Endothelial cell of umbilical vein (primary cell): ENCODE measurements around the gene CCNT2. TPM values are rescaled to one million over a fixed set of nuclear protein-coding genes. Genes with fewer than 3 reads are reported as not detected.

Experiments used
- BruUV-seq: library from RNA; stranded (reverse); fragments of 400-500 nt; replicated peaks from 2 replicates; lab custom pipeline; 2021; lab: Mats Ljungman, UMichigan
- CTCF ChIA-PET: fragments of 300-600, 350-600 bp; sonication (Branson Sonifier 250); formaldehyde crosslinking; loops from one replicate; lab custom pipeline; 2021; ENCODE audit warnings: antibody characterized with exemption, inconsistent platforms; lab: Charles Lee
- POLR2A ChIA-PET: fragments of 300-600, 350-600 bp; sonication (Branson Sonifier 250); formaldehyde crosslinking; loops from one replicate; lab custom pipeline; 2021; ENCODE audit warnings: antibody characterized with exemption, inconsistent platforms; lab: Charles Lee
- DNase-seq: peaks from one replicate; pipeline ENCODE4 v3.0.0-alpha.2; 2011; ENCODE audit warnings: low read depth, low spot score
- FAIRE-seq: peaks from 2 replicates; lab custom pipeline; 2011; peaks lifted over from hg19 to GRCh38; lab: Jason Lieb, UNC
- H2AFZ ChIP-seq: 2 replicates; pipeline ENCODE4 v1.6.0; 2012; ENCODE audit warnings: low read depth, low read length, control low read depth, inconsistent platforms
- H3K27ac ChIP-seq: 2 replicates; pipeline ENCODE4 v1.5.1; 2011; ENCODE audit warnings: low read depth, mild to moderate bottlenecking, control low read depth, low read length, moderate library complexity; ENCODE audit not compliant: insufficient read depth
- H3K27me3 ChIP-seq, 2 experiments: 2 replicates each; pipeline versions ENCODE4 v1.6.0 to v1.6.1; 2011; ENCODE audit warnings: low read length in 2 of 2, mixed read lengths in 1 of 2; ENCODE audit not compliant: control insufficient read depth in 2 of 2, insufficient read depth in 2 of 2
- H3K36me3 ChIP-seq, 2 experiments: 2 replicates in 1 of 2; 3 replicates in 1 of 2; pipeline ENCODE4 v1.5.1; 2011; ENCODE audit warnings: low read length in 2 of 2, mild to moderate bottlenecking in 1 of 2, moderate library complexity in 1 of 2; ENCODE audit not compliant: control insufficient read depth in 2 of 2, insufficient read depth in 2 of 2; ENCODE audit errors: extremely low read depth in 1 of 2
- H3K4me1 ChIP-seq: 3 replicates; pipeline ENCODE4 v1.5.1; 2011; ENCODE audit warnings: mild to moderate bottlenecking, low read length; ENCODE audit not compliant: control insufficient read depth, insufficient read depth; ENCODE audit errors: extremely low read depth
- H3K4me2 ChIP-seq: 2 replicates; pipeline ENCODE4 v1.6.1; 2011; ENCODE audit warnings: low read length, control low read depth, mixed read lengths; ENCODE audit not compliant: insufficient read depth
- H3K4me3 ChIP-seq, 3 experiments: fragments of 200-600 bp in 1 of 3; sonication (generic), shearing (Covaris generic) in 1 of 3; replicated peaks in 1 of 3; 2 replicates each; pipeline ENCODE4 v1.5.1; 2011 to 2016; ENCODE audit warnings: control low read depth in 3 of 3, low read length in 3 of 3, mild to moderate bottlenecking in 2 of 3, inconsistent platforms in 1 of 3, low read depth in 1 of 3, moderate library complexity in 1 of 3; ENCODE audit not compliant: insufficient read depth in 1 of 3
- H3K79me2 ChIP-seq: 2 replicates; pipeline ENCODE4 v1.6.0; 2012; ENCODE audit warnings: low read length, inconsistent platforms; ENCODE audit not compliant: control insufficient read depth, insufficient read depth
- H3K9ac ChIP-seq: replicated peaks from 2 replicates; pipeline ENCODE3; 2011; ENCODE audit warnings: low read length, control low read depth; ENCODE audit not compliant: insufficient read depth; ENCODE audit errors: extremely low read depth
- H3K9me1 ChIP-seq: replicated peaks from 3 replicates; pipeline ENCODE4 v1.6.0; 2011; ENCODE audit warnings: mild to moderate bottlenecking, low read length; ENCODE audit not compliant: control insufficient read depth, insufficient read depth; ENCODE audit errors: extremely low read depth
- H3K9me3 ChIP-seq: replicated peaks from 2 replicates; pipeline ENCODE4 v1.5.1; 2012; ENCODE audit warnings: low read length, inconsistent platforms; ENCODE audit not compliant: control insufficient read depth, insufficient read depth
- H4K20me1 ChIP-seq: replicated peaks from 2 replicates; pipeline ENCODE3; 2011; ENCODE audit warnings: mild to moderate bottlenecking, low read length; ENCODE audit not compliant: control insufficient read depth, insufficient read depth; ENCODE audit errors: extremely low read depth
- CTCF ChIP-seq, 2 donors: IDR thresholded peaks; 1 replicate in 1 of 2; 2 replicates in 1 of 2; pipeline ENCODE4 v1.5.1; 2011; ENCODE audit warnings: low read length in 2 of 2, mild to moderate bottlenecking in 2 of 2, moderate library complexity in 2 of 2, control low read depth in 1 of 2, inconsistent platforms in 1 of 2, low read depth in 1 of 2; ENCODE audit not compliant: insufficient read depth in 1 of 2; ENCODE audit errors: extremely low read depth in 1 of 2
- EZH2 ChIP-seq: IDR thresholded peaks from 2 replicates; pipeline ENCODE4 v1.6.1; 2012; ENCODE audit warnings: borderline replicate concordance, low read depth, mild to moderate bottlenecking, moderate library complexity, low read length, inconsistent platforms; ENCODE audit not compliant: severe bottlenecking
- FOS ChIP-seq: IDR thresholded peaks from 2 replicates; pipeline ENCODE4 v1.6.1; 2011; ENCODE audit warnings: mild to moderate bottlenecking, low read length, moderate library complexity, borderline replicate concordance; ENCODE audit not compliant: insufficient read depth
- GATA2 ChIP-seq: IDR thresholded peaks from 2 replicates; pipeline ENCODE4 v1.7.0; 2011; ENCODE audit warnings: low read depth, mild to moderate bottlenecking, moderate library complexity, mixed read lengths, low read length; ENCODE audit not compliant: insufficient read length, insufficient read depth
- JUN ChIP-seq: IDR thresholded peaks from 2 replicates; pipeline ENCODE4 v1.6.1; 2011; ENCODE audit warnings: borderline replicate concordance, low read depth; ENCODE audit not compliant: insufficient read length, insufficient read depth
- MAX ChIP-seq: IDR thresholded peaks from 2 replicates; pipeline ENCODE4 v1.6.1; 2011; ENCODE audit not compliant: insufficient read depth, insufficient read length
- MYC ChIP-seq: IDR thresholded peaks from one replicate; pipeline ENCODE4 v1.6.1; 2011; ENCODE audit warnings: mild to moderate bottlenecking, low read depth, low read length
- POLR2A ChIP-seq: IDR thresholded peaks from 2 replicates; pipeline ENCODE4 v1.6.1; 2012; ENCODE audit warnings: low read depth, mild to moderate bottlenecking, control low read depth, low read length
- POLR2AphosphoS5 ChIP-seq: IDR thresholded peaks from 2 replicates; pipeline ENCODE4 v1.6.1; 2012; ENCODE audit warnings: low read depth, mild to moderate bottlenecking, control low read depth, low read length, moderate library complexity; ENCODE audit not compliant: insufficient read depth
- dilution Hi-C: fragments of 300-500 bp; cut with MboI; formaldehyde crosslinking; loops from one replicate; pipeline ENCODE4 v1.15.0; 2019; ENCODE audit warnings: low sequenced_read_pairs; ENCODE audit not compliant: extremely low pct_ligation_motif_present
- intact Hi-C: fragments of 100-400 bp; cut with micrococcal nuclease; formaldehyde crosslinking; loops from one replicate; pipeline ENCODE4 v1.10.0; 2022
- polyA plus RNA-seq, 4 experiments: library from polyadenylated mRNA; depleted of rRNA in 3 of 4; stranded (reverse) in 3 of 4; unstranded in 1 of 4; fragments of >200 nt; gene quantifications; 2 replicates each; pipeline versions ENCODE4 v1.2.1 to v1.2.3, GENCODE V29; 2011 to 2012; ENCODE audit warnings: missing spikeins in 1 of 4
- total RNA-seq: library from RNA; stranded (reverse); gene quantifications from 2 replicates; pipeline ENCODE4 v1.2.3, GENCODE V29; 2021

Gene CCNT2
- total and polyA plus RNA-seq, 2 donors (not counting 3 experiments of a cell fraction or from before 2014, with no cell fraction given) = 10.3 to 35.5 TPM

- dilution Hi-C loops = no loop called here
- peaks cover 18 to 33% of the 10 kb centered on the region in 2 experiments for H3K36me3 ChIP-seq
- no TSS peak for BruUV-seq
These were observed 31.5 kb downstream of the CCNT2 start for GRCh38 chr2:134949981-134950708.

More at GRCh38 chr2:134949981-134950708, 31.5 kb downstream of the CCNT2 start:
- no peaks in the 10 kb centered on the region for H3K9me1 ChIP-seq
- H3K9me3 ChIP-seq = no peaks in the 10 kb centered on the region
- H3K27ac ChIP-seq = no peak overlapping the region
- ChIA-PET POLR2A (interaction anchor here (0.7 kb wide), 1 partner anchor 15 kb away, joined by 4 read pairs; no protein-coding TSS in a partner anchor), CTCF (interaction anchor here (1.9 kb wide), 1 partner anchor 490 kb away, joined by 5 read pairs; no protein-coding TSS in a partner anchor)
- H2AFZ ChIP-seq = no peak overlapping the region
- no peaks in the 10 kb centered on the region for H3K4me1 ChIP-seq
- TF ChIP-seq JUN (no peak), CTCF (IDR thresholded peaks at IDR 0.05; ENCODE audit: extremely low read depth in 1 of 2, insufficient read depth in 1 of 2, low read depth in 1 of 2, low read length in 2 of 2) (no peak), MYC (no peak), FOS (no peak), GATA2 (no peak), EZH2 (no peak), MAX (no peak), POLR2AphosphoS5 (no peak), POLR2A (no peak)
- no peak overlapping the region for H3K4me3 ChIP-seq
- H4K20me1 ChIP-seq = peaks cover 2% of the 10 kb centered on the region
- intact Hi-C loops = no loop called here
- H3K4me2 ChIP-seq = no peak overlapping the region
- no peaks in the 10 kb centered on the region for H3K27me3 ChIP-seq
- no peak for DNase-seq
- peaks cover 16% of the 10 kb centered on the region for H3K79me2 ChIP-seq
- H3K9ac ChIP-seq = no peak overlapping the region
- FAIRE-seq = peak; percentile 60
